ENCODE measurements around the gene AREL1. TPM values are rescaled to one million over a fixed set of nuclear protein-coding genes. Genes with fewer than 3 reads are reported as not detected.

AREL1 gene
- total RNA-seq, 3 donors from 2014 or later: 39.9 to 60.1 (median 42.2) TPM

DNA sequence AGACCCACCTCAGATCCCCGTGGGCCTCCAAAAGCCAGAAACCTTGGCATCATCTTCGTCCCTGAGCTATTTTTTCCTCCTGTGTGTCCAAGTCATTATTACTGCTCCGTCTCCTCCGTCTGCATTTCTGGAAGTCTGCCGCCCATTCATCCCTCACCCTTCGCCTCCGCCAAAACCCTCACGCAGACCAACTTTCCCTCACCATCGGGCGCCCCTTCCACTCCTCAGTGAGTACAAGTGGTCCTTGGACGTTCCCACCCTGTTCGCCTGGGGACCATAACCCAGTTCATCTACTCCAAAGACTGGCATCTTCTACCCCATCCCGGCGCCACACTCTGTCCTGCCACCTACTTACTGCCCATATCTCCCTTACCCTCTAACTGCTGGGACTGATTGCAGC, 97.1 kb downstream of the AREL1 start:
- ATAC-seq: no peak
- H3K4me3 ChIP-seq: no peak overlapping the region
- no peaks in the 10 kb centered on the region for H3K36me3 ChIP-seq (ENCODE audit: low read depth)
- peaks cover 28% of the 10 kb centered on the region for H3K4me1 ChIP-seq (ENCODE audit: low read depth)
- DNase-seq: no peak
- intact Hi-C loops (cut with DNase I, micrococcal nuclease): loop anchor here in 1 of 2 donors (10.0 kb wide), 1 partner anchor 179 kb away; no protein-coding TSS in a partner anchor
- TF ChIP-seq, protein P1, sequence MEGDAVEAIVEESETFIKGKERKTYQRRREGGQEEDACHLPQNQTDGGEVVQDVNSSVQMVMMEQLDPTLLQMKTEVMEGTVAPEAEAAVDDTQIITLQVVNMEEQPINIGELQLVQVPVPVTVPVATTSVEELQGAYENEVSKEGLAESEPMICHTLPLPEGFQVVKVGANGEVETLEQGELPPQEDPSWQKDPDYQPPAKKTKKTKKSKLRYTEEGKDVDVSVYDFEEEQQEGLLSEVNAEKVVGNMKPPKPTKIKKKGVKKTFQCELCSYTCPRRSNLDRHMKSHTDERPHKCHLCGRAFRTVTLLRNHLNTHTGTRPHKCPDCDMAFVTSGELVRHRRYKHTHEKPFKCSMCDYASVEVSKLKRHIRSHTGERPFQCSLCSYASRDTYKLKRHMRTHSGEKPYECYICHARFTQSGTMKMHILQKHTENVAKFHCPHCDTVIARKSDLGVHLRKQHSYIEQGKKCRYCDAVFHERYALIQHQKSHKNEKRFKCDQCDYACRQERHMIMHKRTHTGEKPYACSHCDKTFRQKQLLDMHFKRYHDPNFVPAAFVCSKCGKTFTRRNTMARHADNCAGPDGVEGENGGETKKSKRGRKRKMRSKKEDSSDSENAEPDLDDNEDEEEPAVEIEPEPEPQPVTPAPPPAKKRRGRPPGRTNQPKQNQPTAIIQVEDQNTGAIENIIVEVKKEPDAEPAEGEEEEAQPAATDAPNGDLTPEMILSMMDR (IDR thresholded peaks at IDR 0.05): no peak
- no peaks in the 10 kb centered on the region for H3K9me3 ChIP-seq

GRCh38 chr14:74614508-74615495, 98.1 kb downstream of the AREL1 start:
- Histone ChIP-seq H3K4me3 (no peak overlapping the region), H3K4me1 (ENCODE audit: low read depth) (peaks cover 22% of the 10 kb centered on the region), H3K36me3 (ENCODE audit: low read depth) (no peaks in the 10 kb centered on the region), H3K9me3 (no peaks in the 10 kb centered on the region)
- intact Hi-C loops (cut with DNase I, micrococcal nuclease): loop anchor here (5.0 to 10.0 kb wide), 2 partner anchors 180 to 253 kb away; no protein-coding TSS in a partner anchor
- ATAC-seq (no peak), DNase-seq (no peak)
- TF ChIP-seq, protein P1 (IDR thresholded peaks at IDR 0.05): no peak

DNA sequence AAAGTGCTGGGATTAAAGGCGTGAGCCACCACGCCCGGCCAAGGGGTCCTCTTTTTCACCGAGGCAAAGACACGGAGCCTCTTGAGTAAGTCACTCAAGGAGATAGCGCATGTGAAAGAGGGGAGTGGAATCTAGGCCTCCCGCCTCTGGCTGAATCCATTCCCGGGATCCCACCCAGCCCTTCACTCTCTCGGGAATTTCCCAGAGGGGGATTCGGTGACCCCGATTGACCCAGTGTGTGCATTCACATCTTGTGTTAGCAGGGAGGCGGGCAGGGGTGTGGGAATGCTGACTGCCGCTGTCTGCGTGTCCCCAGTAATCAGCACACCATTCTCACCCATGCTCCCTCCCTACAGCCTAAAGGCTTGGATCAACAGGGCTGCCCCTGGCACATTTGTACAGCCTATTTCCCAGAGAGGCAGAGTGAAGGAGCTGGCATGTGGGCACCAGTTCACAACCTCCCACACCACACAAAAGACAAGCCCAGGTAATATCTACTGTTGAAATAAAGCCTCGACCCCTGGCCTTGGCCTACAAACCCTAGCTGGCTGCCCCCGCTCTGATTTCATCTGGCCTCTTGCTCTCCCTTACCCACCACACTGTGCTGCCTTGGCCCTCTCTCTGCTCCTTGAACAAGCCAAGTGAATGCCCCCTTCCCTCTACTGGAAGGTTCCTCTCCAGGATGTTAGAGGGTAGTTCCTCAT, 99.5 kb downstream of the AREL1 start:
- Histone ChIP-seq H3K36me3 (ENCODE audit: low read depth) (no peaks in the 10 kb centered on the region), H3K4me3 (no peak overlapping the region), H3K9me3 (no peaks in the 10 kb centered on the region), H3K4me1 (ENCODE audit: low read depth) (peaks cover 13% of the 10 kb centered on the region)
- TF ChIP-seq, protein P1 (IDR thresholded peaks at IDR 0.05): no peak
- intact Hi-C loops (cut with DNase I, micrococcal nuclease): loop anchor here (5.0 to 10.0 kb wide), 2 partner anchors 181 to 251 kb away; no protein-coding TSS in a partner anchor
- no peak for ATAC-seq
- DNase-seq: no peak

DNA sequence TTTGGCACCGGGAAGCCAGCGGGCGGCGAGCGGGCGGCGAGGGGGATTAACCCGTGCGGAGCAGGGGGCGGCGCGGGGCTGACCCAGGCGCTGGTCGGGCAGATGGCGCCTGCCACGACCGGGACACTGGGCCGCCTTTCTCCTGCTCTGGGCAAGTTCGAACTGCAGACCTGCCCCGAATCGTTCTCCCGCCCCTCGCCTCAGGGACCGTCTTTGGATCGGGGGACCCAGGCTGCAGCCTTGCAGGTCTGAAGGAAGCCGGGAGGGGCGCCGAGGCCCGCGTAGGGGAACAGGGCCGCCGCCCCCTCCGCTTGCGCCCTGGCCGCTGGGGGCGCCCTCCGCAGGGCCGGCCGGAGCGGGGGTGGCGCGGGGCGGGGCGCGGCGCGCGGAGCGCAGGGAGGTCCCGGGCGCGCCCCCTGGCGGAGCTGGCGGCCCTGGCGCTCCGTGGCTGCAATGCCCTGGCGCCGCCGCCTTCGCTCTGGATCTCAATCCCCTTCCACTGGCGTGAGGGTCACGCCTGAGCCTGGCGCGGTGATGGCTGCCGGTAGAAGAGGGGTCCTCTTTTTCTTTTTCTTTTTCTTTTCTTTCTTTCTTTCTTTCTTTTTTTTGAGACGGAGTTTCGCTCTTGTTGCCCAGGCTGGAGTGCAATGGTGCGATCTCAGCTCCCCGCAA, 100.4 kb downstream of the AREL1 start:
- H3K4me1 ChIP-seq (ENCODE audit: low read depth): peaks cover 9% of the 10 kb centered on the region
- no peaks in the 10 kb centered on the region for H3K36me3 ChIP-seq (ENCODE audit: low read depth)
- TF ChIP-seq, protein P1 (IDR thresholded peaks at IDR 0.05): peak; percentile 83
- intact Hi-C loops (cut with DNase I, micrococcal nuclease): loop anchor here (5.0 to 10.0 kb wide), 2 partner anchors 182 to 250 kb away; no protein-coding TSS in a partner anchor
- peak; percentile 92 for ATAC-seq
- peak; percentile 82 to 84 (median 84) for DNase-seq
- no peak overlapping the region for H3K4me3 ChIP-seq
- no peaks in the 10 kb centered on the region for H3K9me3 ChIP-seq
